ENCODE measurements around the gene SPTSSA.
"Not testable (repeated sequence)": the region's sequence is repeated elsewhere in the genome, so short reads cannot be mapped to it uniquely, and the experiment has no call there.

Gene SPTSSA, protein sequence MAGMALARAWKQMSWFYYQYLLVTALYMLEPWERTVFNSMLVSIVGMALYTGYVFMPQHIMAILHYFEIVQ

DNA sequence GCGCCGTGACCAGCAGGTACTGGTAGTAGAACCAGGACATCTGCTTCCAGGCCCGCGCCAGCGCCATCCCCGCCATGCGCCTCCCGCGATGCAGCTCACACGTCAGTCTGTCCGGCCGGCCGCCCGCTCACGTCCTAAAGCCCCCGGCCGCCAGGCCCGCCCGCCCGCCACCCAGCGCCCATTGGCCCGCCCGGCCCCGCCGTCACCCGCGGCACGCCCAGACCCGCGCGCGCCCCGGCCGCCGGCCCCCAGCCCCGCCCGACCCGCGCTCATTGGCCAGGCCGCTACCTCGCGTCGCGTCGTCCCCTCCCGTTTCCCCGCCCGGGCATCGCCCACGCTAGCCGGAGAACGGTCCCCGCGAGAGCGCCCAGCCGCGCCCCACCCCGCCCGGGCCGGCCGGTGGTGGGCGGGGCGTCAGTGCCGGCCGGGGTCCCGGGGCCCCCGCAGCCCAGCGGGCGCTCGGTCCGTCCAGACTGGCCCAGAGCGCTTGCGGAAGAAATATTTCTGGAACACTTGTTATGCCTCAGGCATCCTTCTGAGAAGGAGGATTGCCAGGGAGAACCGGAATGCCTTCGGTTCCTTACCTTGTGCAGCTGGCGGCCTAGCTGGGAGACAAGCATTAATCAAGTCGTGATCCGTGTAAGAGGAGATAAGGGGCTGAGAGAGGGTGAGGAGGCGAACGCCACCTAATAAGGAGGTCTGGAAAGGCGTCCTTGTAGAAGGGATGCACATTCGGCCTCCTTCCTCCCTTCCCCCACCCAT, at the start of gene SPTSSA:
SPTSSA (minus strand) TSS at position 109 of the 762 bp plus-strand sequence; CDS start at position 76, 33 bp downstream.
- peak; percentile 85 for DNase-seq

- DNase-seq, result no peak
These were observed 45.8 kb upstream of the SPTSSA start for GRCh38 chr14:34507884-34508283.

GRCh38 chr14:34507459-34507858, 45.4 kb upstream of the SPTSSA start:
- no peak for DNase-seq

DNA sequence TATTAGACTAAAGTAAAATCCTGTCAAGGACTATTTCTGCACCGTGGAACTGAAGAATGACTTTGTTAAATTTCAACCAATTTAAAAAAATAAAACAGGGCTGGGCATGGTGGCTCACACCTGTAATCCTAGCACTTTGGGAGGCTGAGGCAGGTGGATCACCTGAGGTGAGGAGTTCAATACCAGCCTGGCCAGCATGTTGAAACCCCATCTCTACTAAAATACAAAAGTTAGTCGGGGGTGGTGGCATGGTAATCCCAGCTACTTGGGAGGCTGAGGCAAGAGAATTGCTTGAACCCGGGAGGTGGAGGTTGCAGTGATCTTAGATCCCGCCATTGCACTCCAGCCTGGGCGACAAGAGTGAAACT, 43.1 kb upstream of the SPTSSA start:
- not testable (repeated sequence) for DNase-seq

DNA sequence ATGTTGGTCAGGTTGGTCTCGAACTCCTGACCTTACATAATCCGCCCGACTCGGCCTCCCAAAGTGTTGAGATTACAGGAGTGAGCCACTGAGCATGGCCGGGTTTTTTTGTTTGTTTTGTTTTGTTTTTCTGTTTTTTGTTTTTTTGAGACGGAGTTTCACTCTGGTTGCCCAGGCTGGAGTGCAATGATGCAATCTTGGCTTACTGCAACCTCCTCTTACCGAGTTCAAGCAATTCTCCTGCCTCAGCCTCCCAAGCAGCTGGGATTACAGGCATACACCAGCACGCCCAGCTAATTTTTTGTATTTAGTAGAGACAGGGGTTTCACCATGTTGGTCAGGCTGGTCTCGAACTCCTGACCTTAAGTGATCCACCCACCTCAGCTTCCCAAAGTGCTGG, 42.0 kb upstream of the SPTSSA start:
- not testable (repeated sequence) for DNase-seq

DNA sequence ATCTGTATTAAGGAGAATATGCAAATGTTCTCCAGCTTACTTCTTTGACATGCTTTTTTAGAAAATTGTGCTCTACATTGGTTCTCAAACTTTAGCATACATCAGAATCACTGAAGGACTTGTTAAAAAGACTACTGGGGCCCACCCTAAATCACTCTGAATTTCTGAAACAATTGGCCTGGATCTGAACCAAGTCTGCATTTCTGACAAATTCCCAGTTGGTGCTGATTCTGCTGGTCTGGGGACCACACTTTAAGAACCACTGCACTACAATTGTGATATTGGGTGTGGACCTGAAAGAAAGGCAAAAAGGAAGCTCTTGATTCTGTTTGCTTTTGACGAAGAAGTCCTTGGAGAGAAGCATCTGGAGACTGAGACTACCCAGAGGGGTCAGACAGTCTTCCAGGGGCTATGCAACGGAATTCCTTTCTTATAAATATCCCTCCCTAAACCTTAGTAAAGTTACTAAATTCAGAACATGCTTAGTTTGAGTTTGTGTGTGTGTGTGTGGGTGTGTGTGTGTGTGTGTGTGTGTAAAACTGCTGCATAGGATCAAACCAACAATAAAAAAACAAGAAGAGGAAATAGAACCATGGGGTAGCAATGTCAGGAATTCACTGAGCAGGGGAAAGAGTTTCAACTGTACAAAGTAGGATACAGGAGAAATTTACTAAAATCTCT, 40.6 kb upstream of the SPTSSA start:
- no peak for DNase-seq

GRCh38 chr14:34502001-34502400, 40.0 kb upstream of the SPTSSA start:
- DNase-seq, result no peak

GRCh38 chr14:34501004-34501580, 39.1 kb upstream of the SPTSSA start:
- DNase-seq, result no peak

DNA sequence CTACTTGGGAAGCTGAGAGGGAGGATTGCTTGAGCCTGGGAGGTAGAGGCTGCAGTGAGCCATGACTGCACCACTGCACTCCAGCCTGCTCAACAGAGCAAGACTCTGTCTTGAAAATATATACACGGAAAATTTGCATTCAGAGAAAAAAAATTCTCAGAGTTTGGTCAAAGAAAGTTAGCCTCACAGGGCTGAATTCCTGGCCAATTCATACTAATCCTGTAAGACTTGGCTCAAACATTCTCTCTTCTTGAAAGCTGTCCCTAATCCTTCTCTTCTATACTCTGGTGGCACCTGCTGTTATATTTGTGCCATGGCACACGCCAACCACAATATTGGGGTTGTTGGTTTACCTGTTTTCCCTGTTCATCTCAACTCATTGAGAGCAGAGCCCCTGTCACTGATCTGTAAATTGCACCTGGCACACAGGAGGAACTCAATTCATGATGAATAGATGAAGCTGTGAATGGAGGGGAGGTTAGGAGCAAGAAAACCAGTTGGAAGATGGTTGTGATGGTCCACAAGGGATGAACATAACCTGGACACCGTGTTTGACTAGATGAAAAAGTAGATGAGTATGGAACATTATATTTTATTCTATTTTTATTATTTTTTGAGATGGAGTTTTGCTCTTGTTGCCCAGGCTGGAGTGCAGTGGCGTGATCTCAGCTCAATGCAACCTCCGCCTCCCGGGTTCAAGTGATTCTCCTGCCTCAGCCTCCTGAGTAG, 36.8 kb upstream of the SPTSSA start:
- no peak for DNase-seq

DNA sequence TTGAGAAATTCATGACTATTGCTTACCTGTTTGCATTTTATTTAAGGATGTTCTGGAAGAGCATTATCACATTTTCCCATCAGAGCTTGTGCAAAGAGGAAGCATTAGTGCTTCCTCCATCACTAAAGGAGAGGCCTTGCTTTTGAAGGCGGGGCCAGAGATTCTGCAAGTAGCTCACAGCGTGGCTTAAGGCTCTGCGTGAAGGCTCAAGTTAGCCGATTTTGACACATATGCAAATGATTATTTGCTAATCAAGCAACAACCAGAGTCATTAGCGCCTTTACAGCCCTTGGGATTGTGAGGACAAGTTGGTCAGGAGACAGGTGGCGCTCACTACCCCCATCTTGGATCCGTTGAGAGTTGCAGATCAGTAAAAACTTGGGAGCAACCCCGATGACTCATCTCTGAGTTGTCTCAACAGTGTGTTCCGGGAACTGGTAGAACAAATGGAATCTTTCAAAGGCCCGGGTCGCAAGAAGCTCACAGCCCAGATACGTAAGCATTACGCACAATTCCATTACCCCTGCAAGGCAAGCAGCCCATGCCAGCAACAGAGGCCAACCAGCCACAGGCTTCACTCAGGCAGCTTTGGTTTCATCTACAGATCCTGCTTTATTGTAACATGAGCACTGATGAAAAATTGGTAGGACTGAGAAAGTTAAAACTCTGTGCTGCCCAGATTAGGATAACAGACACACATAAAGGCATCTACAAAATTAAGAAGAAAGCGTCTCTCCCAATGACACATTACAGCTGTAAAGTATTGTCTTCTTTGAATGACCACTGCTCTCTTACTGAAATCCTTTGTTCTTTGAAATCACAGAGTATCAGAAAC, 34.9 kb upstream of the SPTSSA start:
- DNase-seq, result peak; percentile 5

DNA sequence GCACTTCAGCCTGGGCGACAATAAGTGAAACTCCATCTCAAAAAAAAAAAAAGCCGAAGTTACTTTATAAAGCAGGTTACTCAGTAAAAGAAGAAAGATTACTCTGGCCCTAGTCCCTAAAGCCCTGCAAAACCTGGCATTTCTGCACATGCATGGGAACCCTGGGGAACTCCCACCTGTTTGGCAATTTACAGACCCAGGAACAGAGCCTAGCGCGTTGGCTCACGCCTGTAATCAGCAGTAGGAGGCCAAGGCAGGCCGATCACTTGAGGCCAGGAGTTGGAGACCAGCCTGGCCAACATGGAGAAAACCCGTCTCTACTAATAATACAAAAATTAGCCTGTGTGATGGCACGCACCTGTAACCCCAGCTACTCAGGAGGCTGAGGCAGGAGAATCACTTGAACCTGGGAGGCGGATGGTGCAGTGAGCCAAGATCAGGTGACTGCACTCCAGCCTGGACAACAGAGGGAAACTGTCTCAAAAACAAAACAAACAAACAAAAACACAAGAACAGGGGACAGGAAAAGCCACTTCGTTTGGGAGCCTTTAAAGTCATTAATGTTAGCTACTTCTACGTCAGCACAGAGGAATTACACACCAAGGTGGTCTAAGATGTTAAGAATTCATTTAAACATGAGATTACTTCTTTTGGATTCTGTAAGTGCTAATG, 34.1 kb upstream of the SPTSSA start:
- DNase-seq, result no peak

DNA sequence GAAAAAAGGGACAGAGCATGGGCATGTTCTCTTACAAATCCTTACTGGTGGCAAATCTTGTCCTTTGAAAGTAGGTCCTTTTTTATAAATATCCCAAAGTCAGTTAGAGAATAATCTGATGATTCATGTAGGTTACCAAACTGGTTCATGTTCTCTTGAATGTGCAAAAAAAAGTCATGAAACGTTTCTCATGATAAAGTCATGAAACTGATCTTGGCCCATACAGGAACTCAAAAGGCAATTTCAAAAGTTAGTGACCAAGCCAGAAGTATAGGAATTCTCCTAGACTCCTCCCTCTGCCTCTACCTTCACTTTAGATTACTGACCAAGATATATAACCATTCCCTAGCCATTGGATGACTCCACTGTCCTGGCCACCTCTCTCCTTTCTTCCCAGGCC, 27.3 kb upstream of the SPTSSA start:
- DNase-seq, result no peak

- no peak for DNase-seq
These were observed 26.5 kb upstream of the SPTSSA start for GRCh38 chr14:34488528-34488927.

DNA sequence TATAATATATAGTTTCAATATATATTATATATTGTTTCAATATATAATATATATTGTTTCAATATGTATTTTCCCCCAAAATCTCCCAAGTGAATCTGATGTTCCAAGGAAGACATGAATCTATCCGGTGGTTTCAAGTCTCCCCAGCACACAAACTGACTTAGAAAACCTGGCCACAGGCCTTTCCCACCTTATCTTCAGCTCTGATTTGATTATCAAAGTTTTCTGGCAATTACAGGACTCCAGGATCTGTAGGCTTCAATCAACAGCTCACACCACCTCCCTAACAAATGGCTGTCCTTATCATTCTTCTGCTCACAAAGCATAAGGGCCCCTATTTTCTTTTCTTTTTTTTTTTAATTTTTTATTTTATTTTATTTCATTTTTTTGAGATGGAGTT, 22.7 kb upstream of the SPTSSA start:
- DNase-seq, result no peak

DNA sequence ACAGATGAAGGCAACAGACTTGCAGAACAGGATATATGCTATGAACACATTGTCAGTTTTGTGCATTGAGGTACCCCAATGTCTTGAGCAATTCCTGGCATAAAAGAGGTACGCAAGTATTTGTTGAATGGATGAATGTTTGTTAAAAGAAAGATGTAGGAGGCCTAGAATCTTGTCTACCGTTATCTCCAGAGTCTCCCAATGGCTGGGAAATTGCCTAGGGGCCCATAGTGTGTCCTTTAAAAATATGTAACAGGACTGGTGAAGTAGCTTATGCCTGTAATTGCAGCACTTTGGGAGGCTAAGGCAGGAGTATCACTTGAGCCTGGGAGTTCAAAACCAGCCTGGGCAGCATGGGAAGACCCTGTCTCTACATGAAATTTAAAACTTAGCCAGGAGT, 20.4 kb upstream of the SPTSSA start:
- DNase-seq, result no peak

DNA sequence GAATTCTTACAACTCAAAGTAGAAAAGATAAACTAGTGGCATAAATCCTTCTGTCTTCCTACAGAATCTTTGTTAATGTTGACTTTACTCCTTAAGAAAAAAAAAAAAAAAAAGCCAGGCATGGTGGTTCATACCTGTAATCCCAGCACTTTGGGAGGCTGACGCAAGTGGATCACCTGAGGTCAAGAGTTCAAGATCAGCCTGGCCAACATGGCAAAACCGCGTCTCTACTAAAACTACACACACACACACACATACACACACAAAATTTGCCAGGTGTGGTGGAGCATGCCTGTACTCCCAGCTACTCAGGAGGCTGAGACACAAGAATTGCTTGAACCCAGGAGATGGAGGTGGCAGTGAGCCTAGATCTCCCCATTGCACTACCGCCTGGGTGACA, 17.7 kb upstream of the SPTSSA start:
- DNase-seq, result no peak

GRCh38 chr14:34478261-34478660, 16.2 kb upstream of the SPTSSA start:
- no peak for DNase-seq

GRCh38 chr14:34476036-34476435, 14.0 kb upstream of the SPTSSA start:
- not testable (repeated sequence) for DNase-seq

- no peak for DNase-seq
These were observed 13.1 kb upstream of the SPTSSA start for GRCh38 chr14:34475163-34475562.

DNA sequence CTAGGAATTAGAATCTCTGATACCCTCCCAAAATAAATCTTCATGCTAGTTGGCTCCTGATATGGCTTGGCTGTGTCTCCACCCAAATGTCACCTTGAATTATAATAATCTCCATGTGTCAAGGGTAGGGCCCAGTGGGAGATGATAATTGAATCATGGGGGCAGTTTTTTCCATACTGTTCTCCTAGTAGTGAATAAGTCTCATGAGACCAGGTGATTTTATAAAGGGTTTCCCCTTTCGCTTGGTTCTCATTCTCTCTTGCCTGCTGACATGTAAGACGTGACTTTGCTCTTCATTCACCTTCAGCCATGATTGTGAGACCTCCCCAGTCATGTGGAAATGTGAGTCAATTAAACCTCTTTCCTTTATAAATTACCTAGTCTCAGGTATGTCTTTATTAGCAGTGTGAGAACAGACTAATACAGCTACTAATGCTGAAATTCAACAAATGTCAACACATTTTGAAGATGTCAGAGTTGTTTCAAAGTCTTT, 12.2 kb upstream of the SPTSSA start:
- DNase-seq, result no peak

- DNase-seq, result no peak
These were observed 10.8 kb upstream of the SPTSSA start for GRCh38 chr14:34472706-34473279.

Data from CD4-positive, alpha-beta T cell treated with Interferon gamma for 1 hour (primary cell).